ENCODE data around the gene FAM98C.

The FAM98C gene

GRCh38 chr19:38378866-38379265 lies 24.0 kb upstream of the FAM98C start:
- DNase-seq = no peak

- no peak for DNase-seq
Measured at GRCh38 chr19:38381138-38381537, 21.8 kb upstream of the FAM98C start.

- DNase-seq = no peak
Measured at GRCh38 chr19:38383184-38383583, 19.7 kb upstream of the FAM98C start.

- no peak for DNase-seq
Measured at GRCh38 chr19:38383743-38384142, 19.1 kb upstream of the FAM98C start.

GRCh38 chr19:38384209-38385027 lies 18.5 kb upstream of the FAM98C start:
- no peak for DNase-seq

- DNase-seq = no peak
Measured at GRCh38 chr19:38385057-38385803, 17.7 kb upstream of the FAM98C start.

GRCh38 chr19:38385804-38386257 lies 17.1 kb upstream of the FAM98C start:
- no peak for DNase-seq

GRCh38 chr19:38386300-38386970 lies 16.5 kb upstream of the FAM98C start:
- DNase-seq = no peak

- no peak for DNase-seq
Measured at GRCh38 chr19:38386971-38387549, 15.8 kb upstream of the FAM98C start.

GRCh38 chr19:38387550-38388348 lies 15.1 kb upstream of the FAM98C start, which contains the start of gene GGN:
GGN (minus strand) TSS chr19:38388034; CDS start chr19:38387261, 773 bp downstream.
- peak; percentile 85 for DNase-seq

GRCh38 chr19:38388349-38389100 lies 14.4 kb upstream of the FAM98C start, which contains the start of gene SPRED3:
SPRED3 (plus strand) TSS chr19:38388697; CDS start chr19:38390303, 1,606 bp downstream.
- DNase-seq = peak; percentile 55

- peak; percentile 14 for DNase-seq
Measured at GRCh38 chr19:38389101-38389925, 13.6 kb upstream of the FAM98C start.

GRCh38 chr19:38389957-38390924 lies 12.7 kb upstream of the FAM98C start:
- no peak for DNase-seq

GRCh38 chr19:38391911-38392464 lies 10.9 kb upstream of the FAM98C start:
- no peak for DNase-seq

- no peak for DNase-seq
Measured at GRCh38 chr19:38392707-38393308, 10.1 kb upstream of the FAM98C start.

- no peak for DNase-seq
Measured at GRCh38 chr19:38394488-38394887, 8.4 kb upstream of the FAM98C start.

- no peak for DNase-seq
Measured at GRCh38 chr19:38395381-38396114, 7.3 kb upstream of the FAM98C start.

GRCh38 chr19:38399081-38399480 lies 3.8 kb upstream of the FAM98C start:
- DNase-seq = no peak

Measured in DMS153 (cell line).